Measurements from ENCODE around the gene DNAJC1.

- TF ChIP-seq REST (IDR thresholded peaks at IDR 0.05): no peak
- TF ChIP-seq SP1 (IDR thresholded peaks at IDR 0.05): no peak
- no peak for TF ChIP-seq CTCF (IDR thresholded peaks at IDR 0.05; ENCODE audit: low read depth, low read length, missing input control)
Observed at GRCh38 chr10:21758696-21759095, 244.8 kb downstream of the DNAJC1 start.

Measured in liver (tissue), 3 donors.